A549 (cell line): ENCODE data around the gene GATA6. TPM values are rescaled to one million over a fixed set of nuclear protein-coding genes. Genes with fewer than 3 reads are reported as not detected.
A peak's percentile ranks its signal among the peaks of the same experiment; 100 is the strongest.
"Not testable (repeated sequence)": the region's sequence is repeated elsewhere in the genome, so short reads cannot be mapped to it uniquely, and the experiment has no call there.

Experiments
- ATAC-seq, 2 experiments: fragments of 200-7000 bp in 1 of 2; fragments of >200 bp in 1 of 2; cut with Nextera tagmentation in 1 of 2; cut with Tn5 transposase in 1 of 2; 3 replicates each; pipeline versions ENCODE4 v1.8.0 to v1.9.1; 2018 to 2020; ENCODE audit warnings: mild to moderate bottlenecking in 1 of 2, moderate library complexity in 1 of 2
- CTCF ChIA-PET: fragments of 300-600 bp; sonication (Branson Sonifier 250); formaldehyde crosslinking; extraction: SDS; loops from one replicate; lab custom pipeline; 2021; ENCODE audit warnings: antibody characterized with exemption, inconsistent platforms; lab: Yijun Ruan, JAX
- POLR2A ChIA-PET: fragments of 350-600 bp; formaldehyde crosslinking; extraction: SDS; loops from one replicate; lab custom pipeline; 2021; ENCODE audit warnings: antibody characterized with exemption, inconsistent platforms; lab: Yijun Ruan, JAX
- DNase-seq, 2 experiments: peaks; one replicate each; pipeline versions ENCODE4 v3.0.0 to v3.0.0-alpha.2; 2011 to 2016; ENCODE audit warnings: low read depth in 1 of 2, low spot score in 1 of 2
- FAIRE-seq: peaks from 2 replicates; lab custom pipeline; 2011; peaks lifted over from hg19 to GRCh38; lab: Jason Lieb, UNC
- H3K27ac ChIP-seq, 2 experiments: fragments of >200 bp; sonication (Bioruptor Twin); formaldehyde crosslinking; 3 replicates each; pipeline ENCODE4 v1.5.1; 2016 to 2017
- H3K4me1 ChIP-seq: fragments of >200 bp; sonication (Bioruptor Twin); formaldehyde crosslinking; 3 replicates; pipeline ENCODE4 v1.6.1; 2016
- H3K4me2 ChIP-seq: fragments of >200 bp; sonication (Bioruptor Twin); formaldehyde crosslinking; 3 replicates; pipeline ENCODE4 v1.6.1; 2016
- H3K4me3 ChIP-seq: fragments of >200 bp; sonication (Bioruptor Twin); formaldehyde crosslinking; 3 replicates; pipeline ENCODE4 v1.5.1; 2016
- H3K9me3 ChIP-seq: fragments of >200 bp; sonication (Bioruptor Twin); formaldehyde crosslinking; 3 replicates; pipeline ENCODE4 v1.6.1; 2016
- CBX2 ChIP-seq: fragments of 200-600 bp; sonication (generic); IDR thresholded peaks from 2 replicates; pipeline ENCODE4 v1.6.1; 2016; ENCODE audit warnings: low read depth, mild to moderate bottlenecking, borderline replicate concordance
- CHD2 ChIP-seq: fragments of 150-350 bp; IDR thresholded peaks from 2 replicates; pipeline ENCODE4 v1.6.1; 2014; ENCODE audit warnings: low read length; ENCODE audit not compliant: partially characterized antibody
- CTCF ChIP-seq: fragments of >200 bp; sonication (Bioruptor Twin); formaldehyde crosslinking; IDR thresholded peaks from 3 replicates; pipeline ENCODE4 v1.5.1; 2016
- ESRRA ChIP-seq: fragments of 150-350 bp; IDR thresholded peaks from 2 replicates; pipeline ENCODE4 v1.6.1; 2014; ENCODE audit warnings: mild to moderate bottlenecking, low read length, borderline replicate concordance
- FOXS1 ChIP-seq: fragments of 250-450 bp; sonication (Bioruptor Pico); IDR thresholded peaks from 2 replicates; pipeline ENCODE4 v1.5.0; 2020; ENCODE audit warnings: mild to moderate bottlenecking, moderate library complexity
- HOXB13 ChIP-seq: fragments of 250-450 bp; sonication (Bioruptor Pico); IDR thresholded peaks from 2 replicates; pipeline ENCODE4 v1.5.0; 2020; ENCODE audit warnings: low read depth, mild to moderate bottlenecking, moderate library complexity
- KDM1A ChIP-seq: fragments of 200-600 bp; sonication (generic); IDR thresholded peaks from 2 replicates; pipeline ENCODE4 v1.6.1; 2016; ENCODE audit warnings: low read depth, mild to moderate bottlenecking
- NR3C1 ChIP-seq: fragments of >200 bp; sonication (Bioruptor Twin); formaldehyde crosslinking; IDR thresholded peaks from 3 replicates; pipeline ENCODE4 v1.6.1; 2017
- PBX3 ChIP-seq: IDR thresholded peaks from 2 replicates; pipeline ENCODE4 v1.6.1; 2012
- PHF8 ChIP-seq: fragments of 200-600 bp; sonication (generic); IDR thresholded peaks from 2 replicates; pipeline ENCODE4 v1.6.1; 2016; ENCODE audit warnings: low read depth, mild to moderate bottlenecking, antibody characterized with exemption, moderate library complexity, borderline replicate concordance
- RAD21 ChIP-seq, 2 experiments: fragments of >200 bp in 1 of 2; sonication (Bioruptor Twin) in 1 of 2; formaldehyde crosslinking in 1 of 2; IDR thresholded peaks in 1 of 2; conservative IDR thresholded peaks in 1 of 2; 2 replicates in 1 of 2; 3 replicates in 1 of 2; pipeline ENCODE4 v1.6.1; 2012 to 2018; ENCODE audit warnings: inconsistent platforms in 1 of 2
- RFX5 ChIP-seq: fragments of 450-650 bp; IDR thresholded peaks from 2 replicates; pipeline ENCODE4 v1.7.1; 2014; ENCODE audit warnings: antibody characterized with exemption, mild to moderate bottlenecking, moderate library complexity
- RNF2 ChIP-seq: fragments of 200-600 bp; sonication (generic); IDR thresholded peaks from 2 replicates; pipeline ENCODE4 v1.6.1; 2016; ENCODE audit warnings: low read depth, mild to moderate bottlenecking, antibody characterized with exemption, moderate library complexity, borderline replicate concordance
- SMC3 ChIP-seq: fragments of >200 bp; sonication (Bioruptor Twin); formaldehyde crosslinking; IDR thresholded peaks from 3 replicates; pipeline ENCODE4 v1.6.1; 2018; ENCODE audit warnings: inconsistent platforms
- TFCP2L1 ChIP-seq: fragments of 250-450 bp; sonication (Bioruptor Pico); IDR thresholded peaks from 2 replicates; pipeline ENCODE4 v1.5.0; 2021; ENCODE audit warnings: mild to moderate bottlenecking
- WGBS: methylation state at CpG from one replicate; pipeline ENCODE4 v1.1.6; 2017; ENCODE audit errors: missing lambda C conversion rate; 5-methylcytosine and 5-hydroxymethylcytosine counted together
- polyA plus RNA-seq, 4 experiments: library from polyadenylated mRNA; depleted of rRNA in 3 of 4; stranded (reverse); fragments of >200 nt; fragmentation: RNase III in 1 of 4; extraction: RNeasy Plus Mini Kit Qiagen cat#74134 plus additional on column Dnase treatment in 1 of 4; gene quantifications; 2 replicates in 3 of 4; 3 replicates in 1 of 4; pipeline ENCODE4 v1.2.3, GENCODE V29; 2011 to 2017
- TF ChIP-seq, protein P1 (sequence below): fragments of >200 bp; sonication (Bioruptor Twin); formaldehyde crosslinking; IDR thresholded peaks from 2 replicates; pipeline ENCODE4 v1.6.1; 2016
- TF ChIP-seq, protein P2 (sequence below): fragments of 200-600 bp; sonication (generic); IDR thresholded peaks from 2 replicates; pipeline ENCODE4 v1.6.1; 2016; ENCODE audit warnings: antibody characterized with exemption, mild to moderate bottlenecking, moderate library complexity

Gene GATA6
- polyA plus RNA-seq, 2 of the 4 experiments (the other 2 are of a cell fraction): 1.2 to 1.3 TPM

DNA sequence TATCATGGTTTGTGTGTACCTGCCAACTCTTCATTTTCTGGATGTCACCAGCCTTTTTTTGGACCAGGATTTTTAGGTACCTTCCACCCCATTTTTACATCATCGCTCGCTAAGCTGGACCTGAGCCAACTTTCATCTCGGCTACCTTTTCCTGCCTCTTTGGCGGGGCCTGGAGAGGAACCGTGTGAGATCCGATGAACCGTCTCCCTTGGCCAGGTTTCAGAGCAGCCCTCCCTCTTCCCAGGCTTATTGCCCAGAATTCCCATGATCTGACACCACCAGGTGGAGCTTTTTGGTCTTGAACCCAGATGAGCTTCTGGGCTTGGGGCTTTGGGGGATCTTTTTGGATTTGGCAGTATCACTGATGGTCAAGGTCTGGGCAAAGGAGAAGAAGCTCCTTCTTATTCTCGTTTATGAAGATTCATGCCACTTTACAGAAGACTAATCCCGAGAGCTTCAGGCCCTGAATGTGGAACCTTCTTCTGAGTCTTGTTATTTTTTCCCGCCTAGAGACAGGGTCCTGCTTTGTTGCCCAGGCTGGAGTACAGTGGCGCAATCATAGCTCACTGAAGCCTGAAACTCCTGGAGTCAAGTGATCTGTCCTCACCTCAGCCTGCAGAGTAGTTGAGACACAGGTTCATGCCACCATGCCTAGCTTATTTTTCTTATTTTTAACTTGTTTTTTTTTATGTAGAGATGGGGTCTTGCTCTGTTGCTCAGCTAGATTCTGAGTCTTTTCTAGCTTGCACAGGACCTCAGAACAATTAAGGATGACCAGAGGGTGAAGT is 50.4 kb downstream of the GATA6 start:
- Histone ChIP-seq H3K4me2 (no peak overlapping the region), H3K4me3 (no peak overlapping the region), H3K4me1 (peaks cover 23% of the 10 kb centered on the region), H3K9me3 (no peaks in the 10 kb centered on the region), H3K27ac (no peak overlapping the region)
- 78% methylated on average over 11 of the region's 11 CpGs for WGBS
- DNase-seq: no peak
- POLR2A ChIA-PET: no interaction called here
- TF ChIP-seq ESRRA (no peak), PBX3 (no peak), CBX2 (no peak), CTCF (peak; percentile 10; the same call in 2 of the 3 replicates), KDM1A (no peak)
- CTCF ChIA-PET: interaction anchor here (1.1 to 3.0 kb wide), 4 partner anchors 9 to 343 kb away, joined by 3 to 7 read pairs (median 4); no protein-coding TSS in a partner anchor
- no peak for FAIRE-seq
- ATAC-seq: no peak

DNA sequence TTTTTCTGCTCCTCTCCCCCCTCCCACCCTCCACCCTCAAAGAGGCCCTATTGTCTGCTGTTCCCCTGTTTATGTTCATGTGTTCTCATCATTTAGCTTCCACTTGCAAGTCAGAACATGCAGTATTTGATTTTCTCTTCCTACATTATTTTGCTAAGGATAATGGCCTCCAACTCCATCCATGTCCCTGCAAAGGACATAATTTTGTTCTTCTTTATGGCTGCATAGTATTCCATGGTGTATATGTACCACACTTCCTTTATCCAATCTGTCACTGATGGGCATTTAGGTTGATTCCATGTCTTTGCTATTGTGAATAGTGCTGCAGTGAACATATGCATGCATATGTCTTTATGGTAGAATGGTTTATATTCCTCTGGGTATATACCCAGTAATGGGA is 51.2 kb downstream of the GATA6 start:
- H3K9me3 ChIP-seq, DNase-seq, H3K27ac ChIP-seq, H3K4me2 ChIP-seq, ATAC-seq, POLR2A ChIA-PET, FAIRE-seq, H3K4me3 ChIP-seq: not testable (repeated sequence)
- CTCF ChIA-PET: interaction anchor here (3.0 kb wide), 1 partner anchor 343 kb away, joined by 7 read pairs; no protein-coding TSS in a partner anchor
- peaks cover 19% of the 10 kb centered on the region for H3K4me1 ChIP-seq

DNA sequence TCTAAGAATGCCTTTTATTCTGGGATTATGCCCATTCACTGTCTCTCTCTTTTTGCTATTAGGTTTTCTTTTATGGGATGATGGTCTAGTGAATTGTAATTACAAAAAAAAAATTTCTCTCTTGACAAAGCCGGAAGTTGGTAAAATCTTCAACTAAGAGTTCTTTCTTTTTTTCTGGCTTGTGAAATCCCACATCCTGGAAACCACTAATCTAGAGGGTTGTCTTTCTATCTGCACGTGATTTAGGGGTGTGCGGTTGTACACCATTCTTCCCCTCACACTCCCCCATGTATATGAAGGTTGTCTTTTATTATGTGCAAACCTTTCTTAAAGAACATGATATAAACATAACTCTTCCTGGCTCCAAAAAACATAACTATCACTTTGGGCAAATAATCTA is 52.0 kb downstream of the GATA6 start:
- H3K9me3 ChIP-seq: no peaks in the 10 kb centered on the region
- H3K4me1 ChIP-seq: peaks cover 19% of the 10 kb centered on the region
- no peak for TF ChIP-seq RAD21 (conservative IDR thresholded peaks at IDR 0.05 in 1 of 2, IDR thresholded peaks at IDR 0.05 in 1 of 2)
- TF ChIP-seq, protein P1, sequence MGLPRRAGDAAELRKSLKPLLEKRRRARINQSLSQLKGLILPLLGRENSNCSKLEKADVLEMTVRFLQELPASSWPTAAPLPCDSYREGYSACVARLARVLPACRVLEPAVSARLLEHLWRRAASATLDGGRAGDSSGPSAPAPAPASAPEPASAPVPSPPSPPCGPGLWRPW: no peak
- no peak for TF ChIP-seq CHD2
- TF ChIP-seq RFX5: no peak
- no peak for TF ChIP-seq TFCP2L1 (CRISPR knock-in tag)
- TF ChIP-seq SMC3: no peak
- TF ChIP-seq FOXS1: no peak
- no peak for TF ChIP-seq RNF2
- no peak for TF ChIP-seq PHF8
- TF ChIP-seq NR3C1: no peak
- TF ChIP-seq, protein P2, sequence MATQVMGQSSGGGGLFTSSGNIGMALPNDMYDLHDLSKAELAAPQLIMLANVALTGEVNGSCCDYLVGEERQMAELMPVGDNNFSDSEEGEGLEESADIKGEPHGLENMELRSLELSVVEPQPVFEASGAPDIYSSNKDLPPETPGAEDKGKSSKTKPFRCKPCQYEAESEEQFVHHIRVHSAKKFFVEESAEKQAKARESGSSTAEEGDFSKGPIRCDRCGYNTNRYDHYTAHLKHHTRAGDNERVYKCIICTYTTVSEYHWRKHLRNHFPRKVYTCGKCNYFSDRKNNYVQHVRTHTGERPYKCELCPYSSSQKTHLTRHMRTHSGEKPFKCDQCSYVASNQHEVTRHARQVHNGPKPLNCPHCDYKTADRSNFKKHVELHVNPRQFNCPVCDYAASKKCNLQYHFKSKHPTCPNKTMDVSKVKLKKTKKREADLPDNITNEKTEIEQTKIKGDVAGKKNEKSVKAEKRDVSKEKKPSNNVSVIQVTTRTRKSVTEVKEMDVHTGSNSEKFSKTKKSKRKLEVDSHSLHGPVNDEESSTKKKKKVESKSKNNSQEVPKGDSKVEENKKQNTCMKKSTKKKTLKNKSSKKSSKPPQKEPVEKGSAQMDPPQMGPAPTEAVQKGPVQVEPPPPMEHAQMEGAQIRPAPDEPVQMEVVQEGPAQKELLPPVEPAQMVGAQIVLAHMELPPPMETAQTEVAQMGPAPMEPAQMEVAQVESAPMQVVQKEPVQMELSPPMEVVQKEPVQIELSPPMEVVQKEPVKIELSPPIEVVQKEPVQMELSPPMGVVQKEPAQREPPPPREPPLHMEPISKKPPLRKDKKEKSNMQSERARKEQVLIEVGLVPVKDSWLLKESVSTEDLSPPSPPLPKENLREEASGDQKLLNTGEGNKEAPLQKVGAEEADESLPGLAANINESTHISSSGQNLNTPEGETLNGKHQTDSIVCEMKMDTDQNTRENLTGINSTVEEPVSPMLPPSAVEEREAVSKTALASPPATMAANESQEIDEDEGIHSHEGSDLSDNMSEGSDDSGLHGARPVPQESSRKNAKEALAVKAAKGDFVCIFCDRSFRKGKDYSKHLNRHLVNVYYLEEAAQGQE: no peak
- no peak for TF ChIP-seq HOXB13 (CRISPR knock-in tag)
- no peak overlapping the region for H3K27ac ChIP-seq
- ChIA-PET POLR2A (no interaction called here), CTCF (interaction anchor here (0.5 kb wide), 1 partner anchor 163 kb away, joined by 3 read pairs; no protein-coding TSS in a partner anchor)
- no peak for ATAC-seq
- WGBS: 89% methylated on average over 3 of the region's 3 CpGs
- no peak for DNase-seq
- H3K4me2 ChIP-seq: no peak overlapping the region
- no peak overlapping the region for H3K4me3 ChIP-seq
- no peak for FAIRE-seq
